IMR-90 (cell line): ENCODE measurements around the gene KCNF1. TPM values are rescaled to one million over a fixed set of nuclear protein-coding genes. Genes with fewer than 3 reads are reported as not detected.

ENCODE experiments used
- ATAC-seq: fragments of 200-7000 bp; cut with Tn5 transposase; 2 replicates; pipeline ENCODE4 v1.9.1; 2020; ENCODE audit warnings: low read depth, mild to moderate bottlenecking, moderate library complexity
- BruUV-seq: library from RNA; stranded (reverse); fragments of 400-500 nt; replicated peaks from 2 replicates; lab custom pipeline; 2021; lab: Mats Ljungman, UMichigan
- CTCF ChIA-PET: fragments of 300-600 bp; formaldehyde crosslinking; extraction: SDS; loops from one replicate; lab custom pipeline; 2021; ENCODE audit warnings: antibody characterized with exemption; lab: Yijun Ruan, JAX
- POLR2A ChIA-PET: fragments of 300-600 bp; sonication (Branson Sonifier 250); formaldehyde crosslinking; loops from one replicate; lab custom pipeline; 2022; ENCODE audit warnings: antibody characterized with exemption; ENCODE audit not compliant: unreplicated experiment; lab: Charles Lee
- DNase-seq: peaks from one replicate; pipeline ENCODE4 v3.0.0; 2013
- H2AFZ ChIP-seq: replicated peaks from 2 replicates; pipeline ENCODE3; 2013; ENCODE audit warnings: low read length, mild to moderate bottlenecking; ENCODE audit not compliant: poor library complexity
- H2AK5ac ChIP-seq: 2 replicates; pipeline ENCODE4 v1.6.1; 2013; ENCODE audit warnings: low read depth, low read length, inconsistent platforms
- H2AK9ac ChIP-seq: replicated peaks from 2 replicates; pipeline ENCODE3; 2013; ENCODE audit warnings: mild to moderate bottlenecking, low read depth, low read length, moderate library complexity; ENCODE audit not compliant: poor library complexity
- H2BK120ac ChIP-seq: 2 replicates; pipeline ENCODE4 v1.6.1; 2013; ENCODE audit warnings: low read depth, low read length, inconsistent platforms
- H2BK15ac ChIP-seq: 3 replicates; pipeline ENCODE4 v1.6.1; 2013; ENCODE audit warnings: low read depth, low read length, inconsistent platforms
- H2BK20ac ChIP-seq: 2 replicates; pipeline ENCODE4 v1.6.1; 2013; ENCODE audit warnings: low read depth, mild to moderate bottlenecking, inconsistent platforms, low read length, moderate library complexity
- H2BK5ac ChIP-seq: 2 replicates; pipeline ENCODE4 v1.6.1; 2013; ENCODE audit warnings: mild to moderate bottlenecking, low read depth, low read length, inconsistent platforms; ENCODE audit not compliant: poor library complexity, severe bottlenecking
- H3K14ac ChIP-seq: replicated peaks from 2 replicates; pipeline ENCODE4 v1.6.1; 2013; ENCODE audit warnings: low read depth, low read length, inconsistent platforms
- H3K18ac ChIP-seq: 2 replicates; pipeline ENCODE4 v1.6.1; 2013; ENCODE audit warnings: low read depth, low read length, control low read depth
- H3K23ac ChIP-seq: 2 replicates; pipeline ENCODE4 v1.6.1; 2013; ENCODE audit warnings: low read depth, low read length, inconsistent platforms
- H3K27ac ChIP-seq: 2 replicates; pipeline ENCODE4 v1.5.1; 2013; ENCODE audit warnings: mild to moderate bottlenecking, control low read depth, low read length; ENCODE audit not compliant: insufficient read depth
- H3K27me3 ChIP-seq: 2 replicates; pipeline ENCODE4 v1.6.1; 2013; ENCODE audit warnings: low read length; ENCODE audit not compliant: control insufficient read depth, insufficient read depth
- H3K36me3 ChIP-seq: 2 replicates; pipeline ENCODE4 v1.6.1; 2013; ENCODE audit warnings: low read length, mixed read lengths; ENCODE audit not compliant: control insufficient read depth, insufficient read depth
- H3K4ac ChIP-seq: 2 replicates; pipeline ENCODE4 v1.6.1; 2013; ENCODE audit warnings: low read depth, low read length, inconsistent platforms
- H3K4me1 ChIP-seq: 2 replicates; pipeline ENCODE4 v1.6.1; 2013; ENCODE audit warnings: low read length, mixed read lengths; ENCODE audit not compliant: control insufficient read depth, insufficient read depth
- H3K4me2 ChIP-seq: 2 replicates; pipeline ENCODE4 v1.6.1; 2013; ENCODE audit warnings: low read depth, mild to moderate bottlenecking, control low read depth, low read length, moderate library complexity
- H3K4me3 ChIP-seq: 2 replicates; pipeline ENCODE4 v1.5.1; 2013; ENCODE audit warnings: low read depth, mild to moderate bottlenecking, control low read depth, low read length, moderate library complexity; ENCODE audit not compliant: insufficient read depth
- H3K56ac ChIP-seq: 2 replicates; pipeline ENCODE4 v1.6.1; 2013; ENCODE audit warnings: low read length, inconsistent platforms; ENCODE audit not compliant: insufficient read depth; ENCODE audit errors: extremely low read depth
- H3K79me1 ChIP-seq, 2 experiments: 2 replicates each; pipeline ENCODE4 v1.6.1; 2013; ENCODE audit warnings: low read length in 2 of 2, inconsistent platforms in 1 of 2, low read depth in 1 of 2
- H3K9ac ChIP-seq: 2 replicates; pipeline ENCODE4 v1.6.1; 2013; ENCODE audit warnings: low read depth, low read length, control low read depth
- H3K9me1 ChIP-seq: 2 replicates; pipeline ENCODE4 v1.6.1; 2013; ENCODE audit warnings: low read length, inconsistent platforms; ENCODE audit not compliant: insufficient read depth
- H3K9me3 ChIP-seq: 2 replicates; pipeline ENCODE4 v1.6.1; 2013; ENCODE audit warnings: low read length; ENCODE audit not compliant: control insufficient read depth, insufficient read depth
- H4K20me1 ChIP-seq: 2 replicates; pipeline ENCODE4 v1.6.1; 2013; ENCODE audit warnings: low read length, inconsistent platforms; ENCODE audit not compliant: insufficient read depth
- H4K5ac ChIP-seq: 2 replicates; pipeline ENCODE4 v1.6.1; 2013; ENCODE audit warnings: mild to moderate bottlenecking, low read depth, low read length, control low read depth
- H4K8ac ChIP-seq, 2 experiments: 2 replicates each; pipeline ENCODE4 v1.6.1; 2013; ENCODE audit warnings: low read depth in 2 of 2, low read length in 2 of 2, control low read depth in 1 of 2, inconsistent platforms in 1 of 2
- H4K91ac ChIP-seq: 2 replicates; pipeline ENCODE4 v1.6.1; 2013; ENCODE audit warnings: low read depth, low read length, inconsistent platforms; ENCODE audit not compliant: insufficient read depth
- BHLHE40 ChIP-seq: fragments of 150-350 bp; IDR thresholded peaks from 2 replicates; pipeline ENCODE4 v1.6.1; 2016; ENCODE audit warnings: mild to moderate bottlenecking, low read depth, low read length
- CEBPB ChIP-seq: IDR thresholded peaks from 2 replicates; pipeline ENCODE4 v1.6.1; 2012; ENCODE audit warnings: low read depth, low read length, improper control_type of control experiment
- CHD1 ChIP-seq: IDR thresholded peaks from 2 replicates; pipeline ENCODE4 v1.6.1; 2012; ENCODE audit warnings: low read depth, low read length, improper control_type of control experiment
- FOS ChIP-seq: fragments of 150-350 bp; IDR thresholded peaks from 2 replicates; pipeline ENCODE4 v1.6.1; 2016; ENCODE audit warnings: low read depth, low read length
- MAFK ChIP-seq: IDR thresholded peaks from 2 replicates; pipeline ENCODE4 v1.6.1; 2012; ENCODE audit warnings: low read depth, low read length, improper control_type of control experiment
- MAZ ChIP-seq: IDR thresholded peaks from 2 replicates; pipeline ENCODE4 v1.6.1; 2012; ENCODE audit warnings: low read depth, mild to moderate bottlenecking, low read length, improper control_type of control experiment, moderate library complexity, borderline replicate concordance
- MXI1 ChIP-seq: IDR thresholded peaks from 2 replicates; pipeline ENCODE4 v1.6.1; 2012; ENCODE audit warnings: low read depth, mild to moderate bottlenecking, low read length, moderate library complexity, borderline replicate concordance
- NFE2L2 ChIP-seq: fragments of 150-350 bp; IDR thresholded peaks from 2 replicates; pipeline ENCODE4 v1.6.1; 2016; ENCODE audit warnings: low read depth, mild to moderate bottlenecking, low read length
- POLR2A ChIP-seq: IDR thresholded peaks from 2 replicates; pipeline ENCODE4 v1.6.1; 2012; ENCODE audit warnings: mild to moderate bottlenecking, low read depth, low read length
- RAD21 ChIP-seq: IDR thresholded peaks from 2 replicates; pipeline ENCODE4 v1.6.1; 2012; ENCODE audit warnings: low read length, improper control_type of control experiment
- RCOR1 ChIP-seq: IDR thresholded peaks from 2 replicates; pipeline ENCODE4 v1.6.1; 2012; ENCODE audit warnings: mild to moderate bottlenecking, low read length, improper control_type of control experiment; ENCODE audit not compliant: insufficient replicate concordance
- RFX5 ChIP-seq: IDR thresholded peaks from 2 replicates; pipeline ENCODE4 v1.8.0; 2012; ENCODE audit warnings: low read depth, mild to moderate bottlenecking, low read length, moderate library complexity
- SMC3 ChIP-seq: fragments of 150-350 bp; IDR thresholded peaks from 2 replicates; pipeline ENCODE4 v1.6.1; 2016; ENCODE audit warnings: low read depth, mild to moderate bottlenecking, antibody characterized with exemption, low read length, moderate library complexity
- WGBS, 2 experiments: methylation state at CpG; one replicate each; pipeline versions ENCODE4 v1.1.5 to v1.1.7; 2013; ENCODE audit warnings: missing lambda C conversion rate in 2 of 2; ENCODE audit not compliant: insufficient read length in 1 of 2; ENCODE audit errors: extremely low coverage in 2 of 2; 5-methylcytosine and 5-hydroxymethylcytosine counted together
- dilution Hi-C: fragments of 300-500 bp; cut with HindIII; formaldehyde crosslinking; loops from one replicate; pipeline ENCODE4 v1.14.3; 2018; ENCODE audit warnings: low sequenced_read_pairs; ENCODE audit not compliant: unreplicated experiment
- in situ Hi-C: fragments of 300-500 bp; cut with MboI; formaldehyde crosslinking; loops from 3 replicates; pipeline ENCODE4 v1.14.3; 2019; ENCODE audit warnings: low sequenced_read_pairs, inconsistent platforms, mixed read lengths
- intact Hi-C: fragments of 100-400 bp; cut with micrococcal nuclease; formaldehyde crosslinking; loops from 2 replicates; pipeline ENCODE4 v1.10.0; 2022
- polyA plus RNA-seq, 3 experiments: library from polyadenylated mRNA; depleted of rRNA; stranded (reverse); fragments of >200 nt; gene quantifications; 2 replicates each; pipeline ENCODE4 v1.2.3, GENCODE V29; 2012; ENCODE audit warnings: low replicate concordance in 1 of 3
- total RNA-seq: library from RNA; depleted of rRNA; stranded (reverse); fragments of >200 nt; gene quantifications from 2 replicates; pipeline ENCODE4 v1.2.3, GENCODE V29; 2012
- TF ChIP-seq, protein P1 (sequence below): conservative IDR thresholded peaks from 2 replicates; pipeline ENCODE4 v1.5.1; 2012; ENCODE audit warnings: mild to moderate bottlenecking, low read depth, low read length, improper control_type of control experiment
- TF ChIP-seq, protein P2 (sequence below): fragments of 150-350 bp; IDR thresholded peaks from 2 replicates; pipeline ENCODE4 v1.6.1; 2017; ENCODE audit warnings: mild to moderate bottlenecking, antibody characterized with exemption, low read length, low read depth
- TF ChIP-seq, protein P3 (sequence below): fragments of 150-350 bp; IDR thresholded peaks from 2 replicates; pipeline ENCODE4 v1.6.1; 2016; ENCODE audit warnings: low read depth, mild to moderate bottlenecking, low read length, moderate library complexity, borderline replicate concordance

Gene KCNF1
- total and polyA plus RNA-seq, 2 of the 4 experiments (the other 2 are of a cell fraction): 0.54 to 1.4 TPM

DNA sequence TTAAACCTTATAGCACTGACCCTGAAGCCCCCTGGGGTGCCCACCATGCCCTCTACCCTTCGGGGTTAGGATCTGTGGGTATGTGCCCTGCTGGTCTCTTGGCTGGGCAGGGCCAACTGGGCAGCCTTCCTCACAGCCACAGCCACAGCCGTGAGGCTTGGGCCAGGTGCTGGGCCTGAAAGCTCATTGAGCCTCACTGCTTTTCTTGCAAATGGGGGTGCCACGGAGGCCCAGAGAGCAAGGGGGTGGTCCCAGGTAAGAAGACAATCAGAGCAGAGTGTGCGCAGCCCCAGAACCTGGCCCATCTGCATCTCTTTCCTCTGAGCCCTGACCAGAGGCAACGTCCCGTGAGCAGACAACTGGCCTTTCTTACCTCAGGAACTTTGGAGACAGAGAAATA is 34.7 kb downstream of the KCNF1 start:
- DNase-seq (no peak), ATAC-seq (no peak)
- POLR2A ChIA-PET: no interaction called here
- no peak overlapping the region for H3K27ac ChIP-seq
- H3K9me3 ChIP-seq: no peaks in the 10 kb centered on the region
- H4K91ac ChIP-seq: no peak overlapping the region
- no peaks in the 10 kb centered on the region for H3K36me3 ChIP-seq
- H3K18ac ChIP-seq: no peak overlapping the region
- H2BK5ac ChIP-seq: no peak overlapping the region
- dilution Hi-C loops (no loop called here), in situ Hi-C loops (no loop called here), intact Hi-C loops (no loop called here)
- H3K27me3 ChIP-seq: no peaks in the 10 kb centered on the region
- no peaks in the 10 kb centered on the region for H3K9me1 ChIP-seq
- no peak overlapping the region for H3K9ac ChIP-seq
- no peak for TF ChIP-seq CHD1
- no peak for TF ChIP-seq SMC3
- TF ChIP-seq RFX5: no peak
- no peak for TF ChIP-seq RCOR1
- TF ChIP-seq MAZ: no peak
- no peak for TF ChIP-seq MAFK
- no peak for TF ChIP-seq RAD21
- TF ChIP-seq NFE2L2: no peak
- TF ChIP-seq FOS: no peak
- no peak for TF ChIP-seq CEBPB
- no peak for TF ChIP-seq BHLHE40
- TF ChIP-seq, protein P1, sequence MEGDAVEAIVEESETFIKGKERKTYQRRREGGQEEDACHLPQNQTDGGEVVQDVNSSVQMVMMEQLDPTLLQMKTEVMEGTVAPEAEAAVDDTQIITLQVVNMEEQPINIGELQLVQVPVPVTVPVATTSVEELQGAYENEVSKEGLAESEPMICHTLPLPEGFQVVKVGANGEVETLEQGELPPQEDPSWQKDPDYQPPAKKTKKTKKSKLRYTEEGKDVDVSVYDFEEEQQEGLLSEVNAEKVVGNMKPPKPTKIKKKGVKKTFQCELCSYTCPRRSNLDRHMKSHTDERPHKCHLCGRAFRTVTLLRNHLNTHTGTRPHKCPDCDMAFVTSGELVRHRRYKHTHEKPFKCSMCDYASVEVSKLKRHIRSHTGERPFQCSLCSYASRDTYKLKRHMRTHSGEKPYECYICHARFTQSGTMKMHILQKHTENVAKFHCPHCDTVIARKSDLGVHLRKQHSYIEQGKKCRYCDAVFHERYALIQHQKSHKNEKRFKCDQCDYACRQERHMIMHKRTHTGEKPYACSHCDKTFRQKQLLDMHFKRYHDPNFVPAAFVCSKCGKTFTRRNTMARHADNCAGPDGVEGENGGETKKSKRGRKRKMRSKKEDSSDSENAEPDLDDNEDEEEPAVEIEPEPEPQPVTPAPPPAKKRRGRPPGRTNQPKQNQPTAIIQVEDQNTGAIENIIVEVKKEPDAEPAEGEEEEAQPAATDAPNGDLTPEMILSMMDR: no peak
- TF ChIP-seq, protein P2, sequence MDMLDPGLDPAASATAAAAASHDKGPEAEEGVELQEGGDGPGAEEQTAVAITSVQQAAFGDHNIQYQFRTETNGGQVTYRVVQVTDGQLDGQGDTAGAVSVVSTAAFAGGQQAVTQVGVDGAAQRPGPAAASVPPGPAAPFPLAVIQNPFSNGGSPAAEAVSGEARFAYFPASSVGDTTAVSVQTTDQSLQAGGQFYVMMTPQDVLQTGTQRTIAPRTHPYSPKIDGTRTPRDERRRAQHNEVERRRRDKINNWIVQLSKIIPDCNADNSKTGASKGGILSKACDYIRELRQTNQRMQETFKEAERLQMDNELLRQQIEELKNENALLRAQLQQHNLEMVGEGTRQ: no peak
- TF ChIP-seq, protein P3, sequence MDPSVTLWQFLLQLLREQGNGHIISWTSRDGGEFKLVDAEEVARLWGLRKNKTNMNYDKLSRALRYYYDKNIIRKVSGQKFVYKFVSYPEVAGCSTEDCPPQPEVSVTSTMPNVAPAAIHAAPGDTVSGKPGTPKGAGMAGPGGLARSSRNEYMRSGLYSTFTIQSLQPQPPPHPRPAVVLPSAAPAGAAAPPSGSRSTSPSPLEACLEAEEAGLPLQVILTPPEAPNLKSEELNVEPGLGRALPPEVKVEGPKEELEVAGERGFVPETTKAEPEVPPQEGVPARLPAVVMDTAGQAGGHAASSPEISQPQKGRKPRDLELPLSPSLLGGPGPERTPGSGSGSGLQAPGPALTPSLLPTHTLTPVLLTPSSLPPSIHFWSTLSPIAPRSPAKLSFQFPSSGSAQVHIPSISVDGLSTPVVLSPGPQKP: no peak
- TF ChIP-seq MXI1: no peak
- TF ChIP-seq POLR2A: no peak
- WGBS, 2 experiments: 100% methylated on average over 1 of the region's 6 CpGs; no CpG with 5 or more reads in 1 of the 2 experiments
- no peaks in the 10 kb centered on the region for H3K79me1 ChIP-seq
- H4K5ac ChIP-seq: no peak overlapping the region
- H4K20me1 ChIP-seq: no peaks in the 10 kb centered on the region
- H2BK120ac ChIP-seq: no peak overlapping the region
- no peak overlapping the region for H3K4me3 ChIP-seq
- H4K8ac ChIP-seq: no peak overlapping the region
- H3K4me2 ChIP-seq: no peak overlapping the region
- no peak overlapping the region for H3K23ac ChIP-seq
- H3K4me1 ChIP-seq: peaks cover 5% of the 10 kb centered on the region
- H3K14ac ChIP-seq: no peak overlapping the region
- peak overlapping the region; percentile 15 for H2AFZ ChIP-seq
- no peak overlapping the region for H2BK20ac ChIP-seq
- CTCF ChIA-PET: no interaction called here
- H3K56ac ChIP-seq: no peak overlapping the region
- BruUV-seq: no TSS peak
- no peak overlapping the region for H2AK9ac ChIP-seq
- no peak overlapping the region for H3K4ac ChIP-seq
- H2AK5ac ChIP-seq: no peak overlapping the region
- H2BK15ac ChIP-seq: no peak overlapping the region
